ENCODE data around the gene EFCAB14.

The EFCAB14 gene

DNA sequence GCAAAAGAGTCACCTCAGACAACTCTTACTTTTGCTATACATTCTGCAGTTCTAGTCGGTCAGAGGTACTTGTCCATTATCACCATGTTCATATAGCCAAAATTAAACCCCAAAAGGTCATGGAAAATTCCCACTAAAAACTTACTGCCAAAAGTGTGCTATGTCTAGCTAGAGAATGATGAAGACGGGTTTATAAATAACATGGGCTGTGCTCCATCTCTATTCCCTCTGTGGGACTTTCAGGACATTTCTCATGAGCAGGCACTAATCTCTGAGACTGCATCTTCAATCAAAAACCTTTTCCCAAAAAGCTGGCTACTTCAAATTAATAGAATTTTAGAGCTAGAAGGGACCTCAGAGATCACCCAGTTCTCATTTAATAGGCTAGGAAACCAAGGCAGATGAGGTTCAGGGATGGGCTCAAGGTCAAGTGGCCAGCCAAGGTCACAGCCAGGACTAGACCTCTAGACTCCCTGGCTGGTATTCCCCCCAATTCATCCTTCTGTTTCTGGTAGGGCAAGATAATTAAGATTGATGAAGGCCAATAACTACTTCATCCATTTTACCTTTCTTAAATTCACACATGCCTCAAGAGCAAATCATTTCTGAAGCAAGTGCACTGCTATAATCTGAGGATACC, 81.3 kb downstream of the EFCAB14 start:
- TF ChIP-seq, protein P1, sequence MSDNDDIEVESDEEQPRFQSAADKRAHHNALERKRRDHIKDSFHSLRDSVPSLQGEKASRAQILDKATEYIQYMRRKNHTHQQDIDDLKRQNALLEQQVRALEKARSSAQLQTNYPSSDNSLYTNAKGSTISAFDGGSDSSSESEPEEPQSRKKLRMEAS (IDR thresholded peaks at IDR 0.05), result no peak
- TF ChIP-seq TCF12 (IDR thresholded peaks at IDR 0.05; ENCODE audit: low read depth) (no peak), EP300 (IDR thresholded peaks at IDR 0.05; ENCODE audit: borderline replicate concordance) (no peak), ZBTB7A (IDR thresholded peaks at IDR 0.05; ENCODE audit: low read depth) (no peak), EGR1 (IDR thresholded peaks at IDR 0.05) (no peak), YY1 (IDR thresholded peaks at IDR 0.05; ENCODE audit: low read depth) (no peak), CREB1 (IDR thresholded peaks at IDR 0.05; ENCODE audit: low read depth) (no peak), FOXM1 (IDR thresholded peaks at IDR 0.05; ENCODE audit: borderline replicate concordance, low read depth) (no peak), CEBPB (IDR thresholded peaks at IDR 0.05) (no peak), RAD21 (IDR thresholded peaks at IDR 0.05; ENCODE audit: low read depth) (no peak), TEAD4 (IDR thresholded peaks at IDR 0.05) (no peak)
- TF ChIP-seq, protein P2, sequence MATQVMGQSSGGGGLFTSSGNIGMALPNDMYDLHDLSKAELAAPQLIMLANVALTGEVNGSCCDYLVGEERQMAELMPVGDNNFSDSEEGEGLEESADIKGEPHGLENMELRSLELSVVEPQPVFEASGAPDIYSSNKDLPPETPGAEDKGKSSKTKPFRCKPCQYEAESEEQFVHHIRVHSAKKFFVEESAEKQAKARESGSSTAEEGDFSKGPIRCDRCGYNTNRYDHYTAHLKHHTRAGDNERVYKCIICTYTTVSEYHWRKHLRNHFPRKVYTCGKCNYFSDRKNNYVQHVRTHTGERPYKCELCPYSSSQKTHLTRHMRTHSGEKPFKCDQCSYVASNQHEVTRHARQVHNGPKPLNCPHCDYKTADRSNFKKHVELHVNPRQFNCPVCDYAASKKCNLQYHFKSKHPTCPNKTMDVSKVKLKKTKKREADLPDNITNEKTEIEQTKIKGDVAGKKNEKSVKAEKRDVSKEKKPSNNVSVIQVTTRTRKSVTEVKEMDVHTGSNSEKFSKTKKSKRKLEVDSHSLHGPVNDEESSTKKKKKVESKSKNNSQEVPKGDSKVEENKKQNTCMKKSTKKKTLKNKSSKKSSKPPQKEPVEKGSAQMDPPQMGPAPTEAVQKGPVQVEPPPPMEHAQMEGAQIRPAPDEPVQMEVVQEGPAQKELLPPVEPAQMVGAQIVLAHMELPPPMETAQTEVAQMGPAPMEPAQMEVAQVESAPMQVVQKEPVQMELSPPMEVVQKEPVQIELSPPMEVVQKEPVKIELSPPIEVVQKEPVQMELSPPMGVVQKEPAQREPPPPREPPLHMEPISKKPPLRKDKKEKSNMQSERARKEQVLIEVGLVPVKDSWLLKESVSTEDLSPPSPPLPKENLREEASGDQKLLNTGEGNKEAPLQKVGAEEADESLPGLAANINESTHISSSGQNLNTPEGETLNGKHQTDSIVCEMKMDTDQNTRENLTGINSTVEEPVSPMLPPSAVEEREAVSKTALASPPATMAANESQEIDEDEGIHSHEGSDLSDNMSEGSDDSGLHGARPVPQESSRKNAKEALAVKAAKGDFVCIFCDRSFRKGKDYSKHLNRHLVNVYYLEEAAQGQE (IDR thresholded peaks at IDR 0.05; ENCODE audit: low read depth), result no peak
- TF ChIP-seq, protein P3, sequence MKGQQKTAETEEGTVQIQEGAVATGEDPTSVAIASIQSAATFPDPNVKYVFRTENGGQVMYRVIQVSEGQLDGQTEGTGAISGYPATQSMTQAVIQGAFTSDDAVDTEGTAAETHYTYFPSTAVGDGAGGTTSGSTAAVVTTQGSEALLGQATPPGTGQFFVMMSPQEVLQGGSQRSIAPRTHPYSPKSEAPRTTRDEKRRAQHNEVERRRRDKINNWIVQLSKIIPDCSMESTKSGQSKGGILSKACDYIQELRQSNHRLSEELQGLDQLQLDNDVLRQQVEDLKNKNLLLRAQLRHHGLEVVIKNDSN (IDR thresholded peaks at IDR 0.05), result no peak

DNA sequence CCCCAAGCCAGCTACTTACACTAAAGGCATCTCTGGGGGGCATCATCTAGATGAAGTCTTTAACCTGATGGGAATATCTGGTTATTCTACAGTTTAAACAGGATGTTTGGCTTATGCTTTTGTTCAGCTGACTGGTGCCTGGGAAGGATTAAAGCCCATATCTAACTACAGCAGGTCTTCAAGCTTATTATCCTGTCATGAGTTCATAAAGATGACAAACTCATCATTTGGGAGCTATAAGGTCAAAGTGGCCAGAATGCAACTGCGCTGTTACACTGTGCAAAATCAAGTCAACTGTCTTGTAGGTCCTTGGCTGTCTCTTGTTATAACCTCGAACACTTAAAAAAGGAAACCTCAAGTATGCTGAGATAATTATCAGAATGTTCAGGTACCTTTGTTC, 83.7 kb downstream of the EFCAB14 start:
- TF ChIP-seq CEBPB (IDR thresholded peaks at IDR 0.05) (no peak), EGR1 (IDR thresholded peaks at IDR 0.05) (no peak), FOXM1 (IDR thresholded peaks at IDR 0.05; ENCODE audit: borderline replicate concordance, low read depth) (no peak), CREB1 (IDR thresholded peaks at IDR 0.05; ENCODE audit: low read depth) (no peak), TEAD4 (IDR thresholded peaks at IDR 0.05) (no peak), YY1 (IDR thresholded peaks at IDR 0.05; ENCODE audit: low read depth) (no peak), RAD21 (IDR thresholded peaks at IDR 0.05; ENCODE audit: low read depth) (no peak), ZBTB7A (IDR thresholded peaks at IDR 0.05; ENCODE audit: low read depth) (no peak), NFIC (IDR thresholded peaks at IDR 0.05) (no peak), TCF12 (IDR thresholded peaks at IDR 0.05; ENCODE audit: low read depth) (no peak), EP300 (IDR thresholded peaks at IDR 0.05; ENCODE audit: borderline replicate concordance) (no peak), TAF1 (IDR thresholded peaks at IDR 0.05; ENCODE audit: low read depth) (no peak)
- TF ChIP-seq, protein P2 (IDR thresholded peaks at IDR 0.05; ENCODE audit: low read depth), result no peak
- TF ChIP-seq, protein P1 (IDR thresholded peaks at IDR 0.05), result no peak
- TF ChIP-seq, protein P3 (IDR thresholded peaks at IDR 0.05), result no peak

DNA sequence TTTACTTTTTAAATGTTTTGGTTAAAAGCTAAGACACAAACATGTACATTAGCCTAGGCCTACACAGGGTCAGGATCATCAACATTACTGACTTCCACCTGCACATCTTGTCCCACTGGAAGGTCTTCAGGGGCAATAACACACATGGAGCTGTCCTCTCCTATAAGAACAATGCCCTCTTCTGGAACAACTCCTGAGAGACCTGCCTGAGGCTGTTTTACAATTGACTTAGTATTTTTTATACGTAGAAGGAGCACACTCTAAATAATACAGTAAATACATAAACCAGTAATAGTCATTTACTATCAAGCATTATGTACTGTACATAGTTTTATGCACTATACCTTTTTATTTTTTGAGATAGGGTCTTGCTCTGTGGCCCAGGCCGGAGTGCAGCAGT, 88.2 kb downstream of the EFCAB14 start:
- no peak for TF ChIP-seq EGR1 (IDR thresholded peaks at IDR 0.05)
- no peak for TF ChIP-seq TCF12 (IDR thresholded peaks at IDR 0.05; ENCODE audit: low read depth)
- no peak for TF ChIP-seq YY1 (IDR thresholded peaks at IDR 0.05; ENCODE audit: low read depth)
- TF ChIP-seq TAF1 (IDR thresholded peaks at IDR 0.05; ENCODE audit: low read depth), result no peak

Data from Ishikawa (cell line).